Activated CD4-positive, alpha-beta T cell treated with anti-CD3 and anti-CD28 coated beads for 48 hours (primary cell): ENCODE measurements around the gene GPR68.

ENCODE experiments used
- DNase-seq: peaks from one replicate; pipeline ENCODE4 v3.0.0-alpha.2; 2020

The GPR68 gene, protein sequence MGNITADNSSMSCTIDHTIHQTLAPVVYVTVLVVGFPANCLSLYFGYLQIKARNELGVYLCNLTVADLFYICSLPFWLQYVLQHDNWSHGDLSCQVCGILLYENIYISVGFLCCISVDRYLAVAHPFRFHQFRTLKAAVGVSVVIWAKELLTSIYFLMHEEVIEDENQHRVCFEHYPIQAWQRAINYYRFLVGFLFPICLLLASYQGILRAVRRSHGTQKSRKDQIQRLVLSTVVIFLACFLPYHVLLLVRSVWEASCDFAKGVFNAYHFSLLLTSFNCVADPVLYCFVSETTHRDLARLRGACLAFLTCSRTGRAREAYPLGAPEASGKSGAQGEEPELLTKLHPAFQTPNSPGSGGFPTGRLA

GRCh38 chr14:91244501-91244901, at the start of gene GPR68:
TSS of gene GPR68 (minus strand) at chr14:91244704. CDS start at chr14:91235050, 9,654 bp downstream.
- no peak for DNase-seq

- DNase-seq: no peak
These were observed 49.6 kb upstream of the GPR68 start for GRCh38 chr14:91294153-91294552.

GRCh38 chr14:91293281-91293680, 48.8 kb upstream of the GPR68 start:
- DNase-seq: no peak

DNA sequence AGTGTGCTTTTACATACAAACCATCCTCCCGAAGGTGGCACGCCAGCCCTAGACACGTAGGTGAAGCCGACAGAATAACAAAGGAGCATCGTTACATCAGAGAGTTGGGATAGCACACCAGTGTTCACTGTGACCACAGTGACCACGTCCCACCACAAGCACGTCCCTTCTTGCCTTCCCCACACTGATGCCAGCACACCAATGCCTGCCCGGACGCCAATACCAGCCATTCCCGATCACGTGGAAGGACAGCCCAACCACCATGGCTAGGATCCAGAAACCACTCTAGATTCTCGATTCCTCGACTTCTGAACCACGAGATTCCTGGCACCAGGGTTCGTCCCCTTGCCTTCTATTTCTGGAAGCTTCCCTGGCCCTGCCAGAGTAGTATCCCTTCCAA, 48.0 kb upstream of the GPR68 start:
- DNase-seq: no peak

DNA sequence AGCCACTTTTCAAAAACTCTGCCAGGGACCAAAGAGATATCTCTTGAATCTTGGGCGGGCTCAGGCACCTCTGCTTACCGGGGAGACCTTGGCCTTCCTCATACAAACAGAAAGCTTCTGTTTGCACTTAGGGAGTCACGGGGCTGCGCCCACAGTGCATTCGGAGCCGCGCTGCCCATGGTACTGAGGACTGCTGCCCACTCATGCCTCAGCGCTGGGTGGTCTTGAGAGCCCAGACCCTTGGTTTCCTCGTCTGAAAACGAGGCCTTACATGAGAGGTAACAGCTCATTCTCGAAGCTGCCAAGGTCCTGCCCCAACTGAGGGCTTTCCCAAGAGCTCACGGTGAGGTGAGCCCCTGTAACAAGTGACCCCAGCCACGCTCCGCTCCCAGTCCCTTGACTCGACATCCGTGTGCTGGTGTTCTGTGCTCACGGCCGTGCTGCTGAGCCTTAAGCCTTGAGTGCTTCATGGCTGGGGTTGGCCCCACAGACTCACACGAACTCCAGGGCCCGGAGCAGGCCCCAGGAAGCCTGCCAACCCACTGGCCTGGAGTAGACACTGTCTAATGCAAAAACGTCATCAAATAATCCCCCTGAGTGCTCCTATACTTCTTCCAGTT, 47.4 kb upstream of the GPR68 start:
- DNase-seq: no peak

GRCh38 chr14:91290986-91291385, 46.5 kb upstream of the GPR68 start:
- DNase-seq: no peak

GRCh38 chr14:91289464-91289863, 45.0 kb upstream of the GPR68 start:
- no peak for DNase-seq

- no peak for DNase-seq
These were observed 44.4 kb upstream of the GPR68 start for GRCh38 chr14:91288876-91289275.

DNA sequence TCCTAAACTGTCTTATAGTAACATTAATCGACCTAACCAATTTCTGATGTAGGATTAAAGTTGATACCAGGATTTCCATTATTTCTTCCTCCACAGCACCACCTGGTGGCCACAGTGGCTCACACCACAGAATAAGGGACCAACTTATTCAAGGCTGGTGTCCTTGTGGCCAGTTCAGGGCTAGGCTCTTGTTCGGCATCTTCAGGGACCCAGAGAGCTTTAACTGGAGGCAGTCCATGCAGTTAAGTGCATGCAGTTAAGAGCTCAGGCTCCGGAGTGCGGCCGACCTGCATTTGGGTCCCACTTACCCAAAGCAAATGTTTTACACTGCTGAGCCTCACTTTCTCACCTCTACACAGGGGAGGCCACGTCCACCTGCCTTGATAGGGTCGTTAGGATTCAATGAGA, 42.0 kb upstream of the GPR68 start:
- DNase-seq: peak; percentile 88

- DNase-seq: no peak
These were observed 40.5 kb upstream of the GPR68 start for GRCh38 chr14:91284791-91285548.

GRCh38 chr14:91284146-91284790, 39.8 kb upstream of the GPR68 start:
- no peak for DNase-seq

DNA sequence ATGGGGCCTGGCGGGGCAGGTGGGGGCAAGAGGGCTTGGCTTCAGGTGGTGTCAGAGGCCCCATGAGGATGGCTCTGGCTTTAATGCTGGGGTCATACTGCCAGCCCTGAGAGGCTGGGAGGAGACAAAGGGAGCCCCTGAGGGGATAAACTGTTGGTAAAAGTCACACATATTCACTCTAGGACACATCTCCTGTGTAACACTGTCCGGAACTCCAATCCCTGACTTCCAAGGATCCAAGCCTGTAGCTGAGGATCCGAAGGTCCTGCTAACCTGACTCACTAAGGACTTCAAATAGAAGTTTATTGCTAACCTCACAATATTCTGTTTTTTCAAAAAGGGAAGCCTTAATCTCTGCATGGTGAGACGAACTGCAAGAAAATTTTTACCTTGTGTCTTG, 39.2 kb upstream of the GPR68 start:
- no peak for DNase-seq

DNA sequence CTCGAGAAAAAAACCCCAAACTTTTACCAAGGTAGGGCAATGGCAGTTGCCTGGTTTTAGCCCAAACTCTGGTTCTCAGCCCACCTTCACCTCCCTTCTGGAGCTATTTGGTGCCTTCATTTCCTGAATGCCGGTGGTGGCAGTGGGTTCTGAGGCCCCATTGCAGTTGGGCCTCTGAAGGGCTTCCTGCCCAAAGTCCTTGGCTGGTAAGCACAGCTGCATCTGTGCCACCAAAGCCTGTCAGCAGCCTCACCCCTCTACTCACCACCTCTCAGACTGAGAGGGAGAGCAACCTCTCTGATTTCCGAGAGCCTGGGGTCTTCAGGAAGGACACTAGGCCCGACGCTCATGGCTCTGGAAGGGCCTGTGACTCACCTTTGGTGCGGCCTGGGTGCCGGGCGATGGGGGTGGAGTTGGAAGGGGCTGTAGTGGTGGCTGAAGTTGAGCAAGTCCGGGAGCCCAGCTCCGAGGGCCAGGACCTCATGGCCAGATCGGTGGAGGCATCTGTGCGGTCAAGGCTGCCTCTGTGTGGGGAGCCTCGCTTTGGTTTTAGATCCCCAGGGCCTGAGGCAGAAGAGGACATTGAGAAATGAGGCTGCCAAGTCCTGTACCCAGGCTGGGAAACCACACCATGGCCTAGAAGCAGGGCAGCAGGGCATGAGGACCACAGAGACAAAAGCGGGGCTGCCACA, 38.6 kb upstream of the GPR68 start:
- DNase-seq: no peak

DNA sequence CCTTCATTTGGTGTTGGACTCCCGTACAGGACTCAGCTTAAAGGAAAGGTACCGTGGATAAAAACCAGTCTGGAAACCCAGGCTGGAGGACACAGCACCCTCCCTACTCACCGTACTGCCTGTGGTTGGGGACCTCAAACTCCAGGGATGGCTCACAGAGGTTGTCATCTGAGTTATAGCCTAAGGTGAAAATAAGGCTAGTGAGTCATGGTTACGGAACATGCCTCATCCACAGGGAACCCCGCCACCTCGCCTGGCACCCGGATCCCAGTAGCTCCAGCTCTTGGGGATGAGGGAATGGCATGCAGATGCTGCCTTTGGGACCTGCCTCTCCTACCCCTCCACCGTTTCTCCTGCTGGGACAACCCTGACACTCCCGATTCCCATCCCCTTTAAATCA, 36.8 kb upstream of the GPR68 start:
- DNase-seq: no peak

GRCh38 chr14:91280129-91280528, 35.6 kb upstream of the GPR68 start:
- DNase-seq: no peak

- DNase-seq: no peak
These were observed 34.9 kb upstream of the GPR68 start for GRCh38 chr14:91279354-91279753.

DNA sequence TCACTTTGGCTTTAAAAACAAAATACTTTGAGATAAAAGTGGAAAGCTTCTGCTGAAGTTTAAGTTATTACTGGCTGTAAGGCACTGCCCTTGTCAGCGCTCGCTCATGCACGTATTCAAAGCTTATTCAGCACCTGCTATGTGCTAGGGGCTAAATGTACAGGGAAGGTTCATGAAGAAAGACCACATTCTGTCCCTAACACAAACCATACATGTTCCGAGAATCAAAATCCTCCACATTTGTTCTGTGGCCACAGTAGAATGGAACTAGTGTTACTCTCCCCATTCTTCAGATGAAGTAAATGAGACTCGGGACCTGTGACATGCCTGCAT, 33.8 kb upstream of the GPR68 start:
- DNase-seq: no peak

DNA sequence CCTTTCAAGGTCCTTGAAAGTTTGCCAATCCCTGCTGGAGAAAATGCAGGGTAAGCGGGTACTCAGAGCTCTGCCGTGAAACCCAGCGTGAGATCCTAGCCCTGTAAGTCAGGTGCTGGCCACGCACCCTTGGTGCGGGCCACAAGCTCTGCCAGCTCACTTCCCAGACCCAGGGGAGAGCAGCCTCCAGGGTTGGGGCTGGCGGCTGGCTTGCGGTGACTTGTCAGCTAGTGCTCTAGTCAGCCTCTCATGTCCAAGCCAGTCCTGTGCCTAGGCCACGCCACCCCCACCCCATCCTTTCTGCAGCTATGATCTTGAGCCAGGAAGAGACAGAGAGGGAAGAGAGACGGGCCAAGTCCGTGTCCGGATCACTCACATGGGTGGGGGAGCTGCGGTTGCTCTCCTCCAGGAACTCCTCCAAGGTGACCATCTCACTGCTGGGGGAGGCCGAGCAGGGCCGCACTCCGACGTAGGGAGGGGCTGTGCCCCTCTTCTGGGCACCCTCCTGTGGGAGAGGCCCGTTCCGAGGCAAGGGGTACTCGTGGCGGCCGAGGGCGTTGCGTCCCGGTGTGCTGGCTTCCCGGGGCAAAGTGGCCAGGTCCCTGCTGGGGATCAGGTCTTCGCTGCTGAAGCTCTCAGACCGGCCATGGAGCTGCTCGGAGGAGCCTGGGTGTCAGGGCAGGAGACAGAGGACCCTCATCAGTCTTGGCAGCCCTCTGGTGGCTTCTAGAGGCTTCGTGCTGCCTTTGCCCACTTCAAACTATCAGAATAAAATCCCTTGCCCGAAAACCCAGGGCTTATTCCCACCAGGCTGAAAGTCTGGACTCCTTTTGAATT, 33.3 kb upstream of the GPR68 start:
- no peak for DNase-seq

- DNase-seq: no peak
These were observed 30.3 kb upstream of the GPR68 start for GRCh38 chr14:91274796-91275195.

DNA sequence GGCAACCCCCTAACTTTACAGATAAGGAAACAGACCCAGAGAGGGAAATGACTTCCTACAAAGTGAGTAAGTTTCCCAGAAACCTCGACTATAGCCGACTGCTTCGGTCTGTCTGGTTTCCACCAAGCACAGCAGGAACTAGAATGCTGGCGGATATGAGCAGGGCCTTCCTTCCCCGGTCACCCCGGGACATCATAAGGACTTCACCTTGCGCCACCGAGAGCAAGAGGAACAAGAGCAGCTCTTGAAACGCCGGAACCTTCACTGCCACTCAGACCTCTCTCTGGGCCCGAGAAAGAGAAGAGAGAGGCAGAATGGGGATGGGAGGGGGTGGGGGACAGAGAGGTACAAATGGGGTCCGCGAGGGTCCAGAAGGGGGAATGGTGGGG, 29.4 kb upstream of the GPR68 start:
- no peak for DNase-seq

GRCh38 chr14:91273273-91273884, 28.9 kb upstream of the GPR68 start:
- no peak for DNase-seq
